ENCODE data around the gene GSKIP.

DNA sequence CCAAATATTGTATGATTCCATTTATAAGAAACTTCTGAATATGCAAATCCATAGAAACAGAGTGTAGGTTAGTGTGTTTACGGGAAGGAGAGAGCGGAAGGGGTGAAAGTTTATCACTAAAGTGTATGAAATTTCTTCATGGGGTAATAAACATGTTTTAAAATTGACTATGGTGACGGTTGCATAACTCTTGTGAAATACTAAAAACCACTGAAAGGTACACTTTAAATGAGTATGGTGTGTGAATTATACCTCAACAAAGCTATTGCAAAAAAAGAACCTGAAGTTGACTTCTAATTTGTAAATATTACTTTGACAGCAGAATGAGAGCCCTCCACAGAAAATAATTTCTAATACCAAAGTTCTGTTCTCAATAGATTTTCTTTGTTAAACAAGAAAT, 47.2 kb upstream of the GSKIP start:
- TF ChIP-seq, protein P1, sequence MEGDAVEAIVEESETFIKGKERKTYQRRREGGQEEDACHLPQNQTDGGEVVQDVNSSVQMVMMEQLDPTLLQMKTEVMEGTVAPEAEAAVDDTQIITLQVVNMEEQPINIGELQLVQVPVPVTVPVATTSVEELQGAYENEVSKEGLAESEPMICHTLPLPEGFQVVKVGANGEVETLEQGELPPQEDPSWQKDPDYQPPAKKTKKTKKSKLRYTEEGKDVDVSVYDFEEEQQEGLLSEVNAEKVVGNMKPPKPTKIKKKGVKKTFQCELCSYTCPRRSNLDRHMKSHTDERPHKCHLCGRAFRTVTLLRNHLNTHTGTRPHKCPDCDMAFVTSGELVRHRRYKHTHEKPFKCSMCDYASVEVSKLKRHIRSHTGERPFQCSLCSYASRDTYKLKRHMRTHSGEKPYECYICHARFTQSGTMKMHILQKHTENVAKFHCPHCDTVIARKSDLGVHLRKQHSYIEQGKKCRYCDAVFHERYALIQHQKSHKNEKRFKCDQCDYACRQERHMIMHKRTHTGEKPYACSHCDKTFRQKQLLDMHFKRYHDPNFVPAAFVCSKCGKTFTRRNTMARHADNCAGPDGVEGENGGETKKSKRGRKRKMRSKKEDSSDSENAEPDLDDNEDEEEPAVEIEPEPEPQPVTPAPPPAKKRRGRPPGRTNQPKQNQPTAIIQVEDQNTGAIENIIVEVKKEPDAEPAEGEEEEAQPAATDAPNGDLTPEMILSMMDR (IDR thresholded peaks at IDR 0.05; ENCODE audit: low read depth, low read length) = no peak
- no peak for TF ChIP-seq EZH2phosphoT487 (IDR thresholded peaks at IDR 0.05; ENCODE audit: low read depth)

Data from OCI-LY3 (cell line).